WERI-Rb-1 (cell line): Measurements from ENCODE around the gene NBEA.

Experiments used
- DNase-seq: peaks from one replicate; pipeline ENCODE4 v3.0.0-alpha.2; 2020
- H3K27ac ChIP-seq: fragments of 250-450 bp; sonication (Bioruptor Pico); 2 replicates; pipeline ENCODE4 v1.5.1; 2020; ENCODE audit warnings: mild to moderate bottlenecking, moderate library complexity
- H3K27me3 ChIP-seq: fragments of 250-450 bp; sonication (Bioruptor Pico); 2 replicates; pipeline ENCODE4 v1.5.1; 2021; ENCODE audit warnings: mild to moderate bottlenecking, low read depth, moderate library complexity; ENCODE audit not compliant: insufficient read depth, severe bottlenecking
- H3K36me3 ChIP-seq: fragments of 250-450 bp; sonication (Bioruptor Pico); 2 replicates; pipeline ENCODE4 v1.5.1; 2020; ENCODE audit warnings: mild to moderate bottlenecking, moderate library complexity
- H3K4me3 ChIP-seq: 2 replicates; pipeline ENCODE4 v1.5.1; 2011; ENCODE audit warnings: low read depth, mild to moderate bottlenecking, control low read depth, low read length
- H3K9me3 ChIP-seq: fragments of 250-450 bp; sonication (Bioruptor Pico); 2 replicates; pipeline ENCODE4 v1.5.1; 2021; ENCODE audit warnings: mild to moderate bottlenecking, moderate library complexity; ENCODE audit not compliant: severe bottlenecking
- CTCF ChIP-seq: IDR thresholded peaks from 2 replicates; pipeline ENCODE4 v1.5.1; 2011; ENCODE audit warnings: low read depth, mild to moderate bottlenecking, control low read depth, inconsistent platforms, low read length

The NBEA gene

GRCh38 chr13:35530147-35530546 lies 588.1 kb downstream of the NBEA start:
- no peaks in the 10 kb centered on the region for H3K36me3 ChIP-seq
- TF ChIP-seq CTCF = no peak
- DNase-seq = peak; percentile 76
- no peaks in the 10 kb centered on the region for H3K27me3 ChIP-seq
- no peak overlapping the region for H3K4me3 ChIP-seq
- H3K9me3 ChIP-seq = no peaks in the 10 kb centered on the region
- H3K27ac ChIP-seq = peak overlapping the region; percentile 75

GRCh38 chr13:35530581-35530980 lies 588.5 kb downstream of the NBEA start:
- H3K4me3 ChIP-seq = no peak overlapping the region
- H3K27me3 ChIP-seq = no peaks in the 10 kb centered on the region
- H3K36me3 ChIP-seq = no peaks in the 10 kb centered on the region
- no peak for TF ChIP-seq CTCF
- H3K27ac ChIP-seq = peak overlapping the region; percentile 75
- DNase-seq = no peak
- no peaks in the 10 kb centered on the region for H3K9me3 ChIP-seq

- Histone ChIP-seq H3K9me3 (no peaks in the 10 kb centered on the region), H3K4me3 (no peak overlapping the region), H3K27ac (peak overlapping the region; percentile 29), H3K27me3 (no peaks in the 10 kb centered on the region), H3K36me3 (no peaks in the 10 kb centered on the region)
- TF ChIP-seq CTCF = no peak
- DNase-seq = no peak
Observed at GRCh38 chr13:35531526-35531925, 589.5 kb downstream of the NBEA start.

- no peak for DNase-seq
- no peak overlapping the region for H3K4me3 ChIP-seq
- H3K27ac ChIP-seq = no peak overlapping the region
- H3K36me3 ChIP-seq = no peaks in the 10 kb centered on the region
- no peaks in the 10 kb centered on the region for H3K9me3 ChIP-seq
- no peak for TF ChIP-seq CTCF
- H3K27me3 ChIP-seq = no peaks in the 10 kb centered on the region
Observed at GRCh38 chr13:35534343-35534742, 592.3 kb downstream of the NBEA start.

- Histone ChIP-seq H3K27ac (no peak overlapping the region), H3K9me3 (no peaks in the 10 kb centered on the region), H3K4me3 (no peak overlapping the region), H3K36me3 (no peaks in the 10 kb centered on the region), H3K27me3 (no peaks in the 10 kb centered on the region)
- DNase-seq = no peak
- TF ChIP-seq CTCF = no peak
Observed at GRCh38 chr13:35548790-35549189, 606.7 kb downstream of the NBEA start.

GRCh38 chr13:35549481-35549880 lies 607.4 kb downstream of the NBEA start:
- DNase-seq = no peak
- Histone ChIP-seq H3K27me3 (no peaks in the 10 kb centered on the region), H3K27ac (no peak overlapping the region)

More at GRCh38 chr13:35549481-35549880, 607.4 kb downstream of the NBEA start:
- Histone ChIP-seq H3K36me3 (no peaks in the 10 kb centered on the region), H3K9me3 (no peaks in the 10 kb centered on the region), H3K4me3 (no peak overlapping the region)
- TF ChIP-seq CTCF = no peak
